ENCODE results near the gene UROD. TPM values are rescaled to one million over a fixed set of nuclear protein-coding genes. Genes with fewer than 3 reads are reported as not detected.
"Not testable (repeated sequence)": the region's sequence is repeated elsewhere in the genome, so short reads cannot be mapped to it uniquely, and the experiment has no call there.

Gene UROD
- total RNA-seq, 1 donor from 2014 or later: 84.7 TPM

- no peak for DNase-seq (ENCODE audit: extremely low spot score, unreplicated experiment)
- Mint-ChIP-seq H3K27ac (no peak overlapping the region), H3K36me3 (no peaks in the 10 kb centered on the region), H3K9me3 (no peaks in the 10 kb centered on the region), H3K4me3 (no peak overlapping the region), H3K27me3 (no peaks in the 10 kb centered on the region), H3K4me1 (ENCODE audit: unreplicated experiment) (peaks cover 4% of the 10 kb centered on the region)
- no peak for TF ChIP-seq CTCF (conservative IDR thresholded peaks at IDR 0.05)
Measured at GRCh38 chr1:44995467-44996238, 16.4 kb upstream of the UROD start.

- Mint-ChIP-seq H3K27me3 (no peaks in the 10 kb centered on the region), H3K4me3 (no peak overlapping the region), H3K4me1 (ENCODE audit: unreplicated experiment) (no peaks in the 10 kb centered on the region), H3K9me3 (no peaks in the 10 kb centered on the region), H3K36me3 (peaks cover 9% of the 10 kb centered on the region), H3K27ac (no peak overlapping the region)
- no peak for DNase-seq (ENCODE audit: extremely low spot score, unreplicated experiment)
- TF ChIP-seq CTCF (conservative IDR thresholded peaks at IDR 0.05): no peak
Measured at GRCh38 chr1:44999232-44999631, 12.8 kb upstream of the UROD start.

GRCh38 chr1:45001011-45001481 is 11.0 kb upstream of the UROD start:
- H3K36me3 Mint-ChIP-seq: peaks cover 17% of the 10 kb centered on the region
- H3K27ac Mint-ChIP-seq: no peak overlapping the region
- H3K27me3 Mint-ChIP-seq: no peaks in the 10 kb centered on the region
- DNase-seq (ENCODE audit: extremely low spot score, unreplicated experiment): peak; percentile 58
- TF ChIP-seq CTCF (conservative IDR thresholded peaks at IDR 0.05): no peak
- H3K4me1 Mint-ChIP-seq (ENCODE audit: unreplicated experiment): no peaks in the 10 kb centered on the region
- no peaks in the 10 kb centered on the region for H3K9me3 Mint-ChIP-seq
- no peak overlapping the region for H3K4me3 Mint-ChIP-seq

GRCh38 chr1:45001576-45001975 is 10.5 kb upstream of the UROD start:
- H3K4me3 Mint-ChIP-seq; DNase-seq (ENCODE audit: extremely low spot score, unreplicated experiment); H3K4me1 Mint-ChIP-seq (ENCODE audit: unreplicated experiment); H3K9me3 Mint-ChIP-seq; H3K27ac Mint-ChIP-seq; H3K27me3 Mint-ChIP-seq: not testable (repeated sequence)
- H3K36me3 Mint-ChIP-seq: peaks cover 17% of the 10 kb centered on the region

- Mint-ChIP-seq H3K27me3 (no peaks in the 10 kb centered on the region), H3K9me3 (no peaks in the 10 kb centered on the region), H3K36me3 (peaks cover 17% of the 10 kb centered on the region), H3K4me3 (no peak overlapping the region), H3K27ac (no peak overlapping the region), H3K4me1 (ENCODE audit: unreplicated experiment) (no peaks in the 10 kb centered on the region)
- no peak for TF ChIP-seq CTCF (conservative IDR thresholded peaks at IDR 0.05)
- DNase-seq (ENCODE audit: extremely low spot score, unreplicated experiment): no peak
Measured at GRCh38 chr1:45002650-45003645, 9.1 kb upstream of the UROD start.

All from type B pancreatic cell (in vitro differentiated cells).